ENCODE measurements around the gene WTAP.
"Not testable (repeated sequence)": the region's sequence is repeated elsewhere in the genome, so short reads cannot be mapped to it uniquely, and the experiment has no call there.

Gene WTAP

DNA sequence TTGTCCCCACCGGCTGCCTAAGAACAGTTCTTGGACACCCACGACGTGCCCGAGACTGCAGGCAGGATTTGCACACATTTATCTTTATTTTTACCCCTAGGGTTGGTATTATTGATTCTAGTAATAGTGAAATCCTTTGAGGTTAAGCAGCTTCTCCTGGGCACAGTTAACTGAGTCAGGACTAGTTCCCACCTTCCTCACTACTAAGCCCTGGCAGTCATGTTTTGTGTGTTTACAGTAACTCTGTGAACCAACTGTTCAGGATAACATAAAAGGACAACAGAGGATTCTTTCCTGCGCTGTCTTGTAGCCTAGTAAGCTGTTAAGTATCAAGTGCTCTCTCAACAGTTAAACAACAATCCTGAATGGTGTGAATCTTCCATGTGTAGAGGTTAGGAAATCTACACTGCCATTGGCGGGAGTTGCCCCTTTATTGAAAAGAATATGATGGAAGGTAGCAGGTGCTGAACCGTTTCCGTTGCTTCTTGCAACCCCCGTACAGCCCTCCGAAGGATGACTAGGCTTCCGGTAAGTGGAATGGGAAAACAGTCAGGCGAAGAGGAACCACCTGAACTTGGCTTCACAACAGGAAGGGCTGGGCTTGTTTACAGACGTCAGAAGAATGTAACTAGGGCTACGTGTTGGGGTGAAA lies 33.3 kb upstream of the WTAP start:
- DNase-seq (ENCODE audit: low read depth in 2 of 2) = no peak

DNA sequence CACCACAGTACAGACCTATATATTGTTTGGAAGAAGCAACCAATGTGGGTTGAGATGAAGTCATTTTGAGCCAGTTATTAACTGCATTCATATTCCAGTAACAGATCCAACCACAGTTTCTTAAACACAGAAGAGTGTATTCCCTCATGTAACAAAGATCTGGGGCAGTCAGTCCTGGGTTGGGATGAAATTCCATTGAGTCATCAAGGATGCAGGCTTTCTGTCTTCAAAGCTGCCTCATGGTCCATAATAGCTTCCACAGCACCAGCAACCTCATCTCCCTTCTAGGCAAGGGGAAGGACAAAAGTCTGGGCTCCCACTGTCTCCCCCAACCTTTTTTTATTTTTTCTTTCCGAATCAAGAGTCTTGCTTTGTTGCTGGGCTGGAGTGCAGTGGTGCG lies 31.3 kb upstream of the WTAP start:
- no peak for DNase-seq (ENCODE audit: low read depth in 2 of 2)

DNA sequence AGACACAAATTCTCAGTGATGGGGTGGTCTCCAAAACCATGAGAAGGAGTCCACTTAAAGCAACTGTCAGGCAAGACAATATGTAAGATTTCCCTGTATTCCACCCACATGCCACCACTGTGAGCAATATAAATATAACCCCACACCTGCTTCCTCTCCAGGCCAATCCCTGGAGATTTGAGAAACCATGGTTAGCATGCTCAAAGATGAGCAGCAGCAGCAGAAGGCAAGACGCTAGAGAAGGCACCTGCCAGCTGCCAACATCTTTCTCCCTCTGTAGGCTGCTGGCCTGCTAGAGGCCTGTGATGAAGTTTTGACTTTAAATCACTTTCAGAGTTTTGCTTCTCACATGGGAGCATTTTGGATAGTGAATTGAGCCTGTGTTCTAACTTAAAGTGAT lies 26.3 kb upstream of the WTAP start:
- DNase-seq (ENCODE audit: low read depth in 2 of 2) = no peak

DNA sequence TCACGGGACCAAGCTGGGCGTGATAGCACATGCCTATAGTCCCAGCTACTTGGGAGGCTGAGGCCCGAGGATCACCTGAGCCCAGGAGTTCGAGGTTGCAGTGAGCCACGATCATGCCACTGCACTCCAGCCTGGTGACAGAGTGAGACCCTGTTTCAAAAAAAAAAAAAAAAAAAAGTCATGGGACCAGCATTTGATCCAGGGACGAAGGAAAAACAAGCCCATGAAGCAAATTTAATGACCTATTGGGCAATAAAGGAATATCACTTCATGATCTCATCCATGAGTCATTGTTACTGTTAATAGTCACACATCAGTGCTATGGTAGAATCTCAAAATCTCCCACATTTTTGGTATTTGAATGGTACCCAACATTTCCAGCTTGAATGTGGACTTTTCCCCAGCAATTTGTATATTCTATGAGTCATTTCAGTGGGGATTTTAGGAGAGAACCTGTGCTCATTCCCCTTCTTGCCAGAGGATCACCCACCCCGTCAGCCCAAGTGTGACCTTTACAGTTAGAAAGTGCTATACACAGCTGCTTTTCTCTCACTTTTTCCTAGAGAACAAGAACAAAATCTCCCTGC lies 25.8 kb upstream of the WTAP start:
- DNase-seq (ENCODE audit: low read depth in 2 of 2) = no peak

DNA sequence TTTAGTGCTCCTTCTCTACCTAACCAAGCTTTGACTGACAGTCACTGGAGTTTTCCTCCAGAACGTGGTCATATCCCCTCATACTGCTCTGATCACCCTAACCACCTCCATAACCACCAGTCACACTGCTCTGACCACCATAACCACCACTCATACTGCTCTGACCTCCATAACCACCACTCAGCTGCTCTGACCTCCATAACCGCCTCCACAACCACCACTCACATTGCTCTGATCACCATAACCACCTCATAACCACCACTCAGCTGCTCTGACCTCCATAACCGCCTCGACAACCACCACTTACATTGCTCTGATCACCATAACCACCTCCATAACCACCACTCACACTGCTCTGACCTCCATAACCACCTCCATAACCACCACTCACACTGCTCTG lies 16.7 kb upstream of the WTAP start:
- not testable (repeated sequence) for DNase-seq (ENCODE audit: low read depth in 2 of 2)

DNA sequence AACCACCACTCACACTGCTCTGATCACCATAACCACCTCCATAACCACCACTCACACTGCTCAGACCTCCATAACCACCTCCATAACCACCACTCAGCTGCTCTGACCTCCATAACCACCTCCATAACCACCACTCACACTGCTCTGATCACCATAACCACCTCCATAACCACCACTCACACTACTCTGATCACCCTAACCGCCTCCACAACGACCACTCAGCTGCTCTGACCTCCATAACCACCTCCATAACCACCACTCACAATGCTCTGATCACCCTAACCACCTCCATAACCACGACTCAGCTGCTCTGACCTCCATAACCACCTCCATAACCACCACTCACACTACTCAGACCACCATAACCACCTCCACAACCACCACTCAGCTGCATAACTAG lies 14.9 kb upstream of the WTAP start:
- not testable (repeated sequence) for DNase-seq (ENCODE audit: low read depth in 2 of 2)

DNA sequence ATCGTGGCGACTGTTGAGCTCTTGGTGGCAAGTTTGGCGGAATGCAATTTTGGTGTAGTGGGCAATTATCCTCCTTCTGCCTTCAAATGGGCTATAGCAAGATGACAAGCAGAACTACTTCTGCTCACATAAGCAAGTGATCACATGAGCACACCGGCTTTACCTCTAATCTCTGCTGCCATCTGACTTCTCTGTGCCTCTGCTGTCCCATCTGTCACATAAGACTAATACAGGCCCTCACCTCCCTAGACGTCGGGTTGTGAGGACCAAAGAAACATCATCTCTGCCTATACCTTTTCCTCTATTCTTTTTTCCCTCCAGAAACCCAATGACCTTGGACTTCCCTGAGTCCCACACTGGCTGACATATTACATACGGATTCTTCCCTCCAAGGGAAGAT lies 13.3 kb upstream of the WTAP start:
- DNase-seq (ENCODE audit: low read depth in 2 of 2) = no peak

DNA sequence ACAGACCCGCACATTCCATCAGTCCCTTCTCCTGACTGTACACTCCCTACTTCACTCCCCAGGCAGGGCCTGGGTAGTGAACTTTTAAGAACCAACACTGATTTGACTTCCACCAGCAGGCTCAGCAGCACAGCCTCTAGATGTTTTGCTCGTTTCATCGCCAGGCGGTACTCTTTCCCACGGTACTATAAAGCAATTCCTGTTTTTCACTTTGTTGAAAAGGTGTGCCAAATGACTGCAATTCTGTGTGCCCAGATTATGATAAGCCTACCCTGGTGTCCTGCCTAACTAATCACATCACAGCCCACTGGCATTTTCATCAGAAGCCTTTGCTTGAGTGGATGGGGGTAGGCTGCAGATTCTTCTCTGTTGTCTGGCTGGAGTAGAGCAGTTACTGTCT lies 12.9 kb upstream of the WTAP start:
- no peak for DNase-seq (ENCODE audit: low read depth in 2 of 2)

DNA sequence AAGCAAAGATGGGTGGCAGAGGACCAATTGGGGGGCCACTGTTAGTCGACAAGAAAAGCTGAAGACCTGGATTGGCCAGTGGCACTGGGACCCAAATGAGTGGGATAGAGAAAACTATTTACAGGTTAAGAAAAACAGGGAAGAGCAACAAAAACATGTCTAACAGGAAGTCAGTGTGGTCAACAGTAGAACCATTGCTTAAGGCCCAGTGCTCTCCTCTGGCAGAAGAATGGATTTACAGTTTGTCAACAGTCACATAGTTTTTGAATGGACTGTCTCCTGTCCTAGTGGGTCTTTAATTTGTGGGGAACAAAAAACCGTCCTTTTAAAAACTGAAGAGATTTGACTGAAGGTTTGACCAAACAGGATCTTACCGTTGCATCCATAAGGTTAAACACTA lies 12.1 kb upstream of the WTAP start:
- DNase-seq (ENCODE audit: low read depth in 2 of 2) = no peak

DNA sequence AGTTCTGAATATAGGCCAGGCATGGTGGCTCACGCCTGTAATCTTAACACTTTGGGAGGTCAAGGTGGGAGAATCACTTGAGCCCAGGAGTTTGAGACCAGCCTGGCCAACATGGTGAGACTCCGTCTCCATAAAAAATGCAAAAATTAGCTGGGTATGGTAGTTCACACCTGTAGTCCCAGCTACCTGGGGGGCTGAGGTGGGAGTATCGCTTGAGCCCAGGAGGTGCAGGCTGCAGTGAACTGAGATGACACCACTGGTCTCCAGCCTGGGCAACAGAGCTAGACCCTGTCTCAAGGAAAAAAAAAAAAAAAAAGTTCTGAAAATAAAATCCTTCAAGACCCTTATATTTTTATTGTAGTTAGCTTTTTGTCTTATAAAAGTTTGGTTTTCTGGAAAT lies 11.7 kb upstream of the WTAP start:
- DNase-seq (ENCODE audit: low read depth in 2 of 2) = no peak

DNA sequence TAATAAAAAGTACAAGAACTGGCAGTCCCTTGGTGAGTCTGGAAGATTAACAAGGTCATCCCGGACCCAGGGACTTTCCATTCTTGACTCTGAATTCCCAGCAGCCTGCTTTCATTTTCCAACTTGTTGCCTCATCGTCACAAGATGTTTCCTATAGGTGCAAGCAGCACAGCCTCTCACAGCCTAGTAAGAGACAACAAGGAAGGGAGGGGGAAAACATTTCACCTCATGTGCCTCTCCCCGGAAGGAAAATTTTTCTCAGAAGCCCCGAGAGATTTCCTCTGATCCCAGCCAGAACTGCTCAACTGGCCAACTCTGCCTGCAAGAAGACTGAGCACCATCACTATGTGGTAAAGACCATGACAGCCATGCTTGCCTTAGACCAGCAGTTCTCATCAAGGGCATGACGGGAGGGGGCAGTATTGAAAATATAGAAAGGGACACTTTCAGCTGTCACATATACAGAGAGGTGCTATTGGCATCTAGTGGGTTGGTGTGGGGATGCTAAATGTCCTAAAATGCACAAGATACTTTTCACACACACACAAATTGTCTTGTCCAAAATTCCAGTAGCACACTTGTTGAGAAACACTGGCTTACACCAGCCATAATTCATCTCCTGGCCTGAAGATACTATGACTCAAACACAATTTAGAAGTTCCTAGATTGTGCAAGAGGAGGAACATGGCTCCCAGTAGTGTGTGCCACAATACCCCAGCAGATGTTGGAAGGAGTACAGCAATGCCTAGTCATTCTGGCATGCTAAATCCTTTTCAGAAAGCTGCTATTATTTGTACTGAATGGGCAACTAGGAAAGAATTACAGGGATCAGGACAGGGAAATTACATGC lies 10.8 kb upstream of the WTAP start:
- no peak for DNase-seq (ENCODE audit: low read depth in 2 of 2)

DNA sequence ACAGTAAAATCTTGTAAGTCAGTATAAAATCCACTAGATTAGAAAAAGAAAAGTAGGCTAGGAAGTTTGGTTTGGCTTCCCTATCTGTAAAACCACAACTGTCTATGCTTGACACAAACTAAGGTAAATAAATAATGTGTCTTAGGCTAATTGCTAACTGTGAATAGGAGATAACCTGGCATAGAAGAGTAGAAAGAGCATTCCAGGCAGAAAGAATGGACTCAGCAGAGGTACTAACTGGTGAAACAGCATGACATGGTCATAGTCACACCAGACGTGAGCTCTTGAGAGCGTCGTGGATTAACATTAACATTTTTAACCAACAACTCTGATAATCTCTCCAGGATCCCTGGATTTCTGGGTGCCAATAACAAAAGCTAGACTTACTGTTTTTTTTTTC lies 8.7 kb upstream of the WTAP start:
- DNase-seq (ENCODE audit: low read depth in 2 of 2) = no peak

DNA sequence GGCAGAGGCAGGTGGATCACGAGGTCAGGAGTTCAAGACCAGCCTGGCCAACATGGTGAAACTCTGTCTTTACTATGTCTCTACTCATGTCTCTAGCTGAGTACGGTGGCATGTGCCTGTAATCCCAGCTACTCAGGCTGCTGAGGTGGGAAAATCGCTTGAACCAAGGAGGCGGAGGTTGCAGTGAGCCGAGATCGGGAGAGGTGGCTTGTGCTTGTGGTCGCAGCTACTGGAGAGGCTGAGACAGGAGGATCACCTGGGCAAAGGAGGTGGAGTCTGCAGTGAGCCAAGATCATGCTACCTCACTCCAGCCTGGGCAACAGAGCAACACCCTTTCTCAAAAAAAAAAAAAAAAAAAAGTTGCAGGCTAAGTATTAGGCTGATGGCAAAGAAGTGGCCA lies 8.0 kb upstream of the WTAP start:
- no peak for DNase-seq (ENCODE audit: low read depth in 2 of 2)

DNA sequence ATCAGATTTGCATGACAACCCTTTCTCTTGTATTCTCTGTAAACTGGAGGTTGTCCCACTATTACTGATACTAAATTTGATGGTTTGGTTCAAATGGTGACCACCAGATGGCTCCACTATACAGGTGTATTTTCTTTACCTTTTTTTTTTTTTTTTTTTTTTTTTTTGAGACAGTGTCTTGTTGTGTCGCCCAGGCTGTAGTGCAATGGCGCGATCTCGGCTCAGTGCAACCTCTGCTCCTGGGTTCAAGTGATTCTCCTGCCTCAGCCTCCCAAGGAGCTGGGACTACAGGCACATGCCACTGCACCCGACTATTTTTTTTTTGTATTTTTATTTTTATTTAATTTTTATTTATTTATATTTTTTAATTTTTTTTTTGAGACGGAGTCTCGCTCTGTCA lies 6.6 kb upstream of the WTAP start:
- DNase-seq (ENCODE audit: low read depth in 2 of 2) = no peak

DNA sequence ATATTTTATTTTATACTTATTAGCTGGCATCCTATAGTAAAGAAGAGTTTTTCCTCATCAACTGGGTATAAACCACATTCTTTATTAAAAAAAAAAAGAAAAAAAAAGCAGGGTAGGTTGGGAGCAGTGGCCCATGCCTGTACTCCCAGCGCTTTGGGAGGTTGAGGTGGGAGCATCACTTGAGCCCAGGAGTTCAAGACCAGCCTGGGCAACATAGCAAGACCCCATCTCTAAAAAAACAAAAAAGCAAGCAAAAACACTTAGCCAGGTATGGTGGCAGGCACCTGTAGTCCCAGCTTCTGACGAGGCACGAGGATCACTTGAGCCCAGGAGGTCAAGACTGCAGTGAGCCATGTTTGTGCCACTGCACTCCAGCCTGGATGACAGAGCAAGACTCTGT lies 5.3 kb upstream of the WTAP start:
- DNase-seq (ENCODE audit: low read depth in 2 of 2) = not testable (repeated sequence)

DNA sequence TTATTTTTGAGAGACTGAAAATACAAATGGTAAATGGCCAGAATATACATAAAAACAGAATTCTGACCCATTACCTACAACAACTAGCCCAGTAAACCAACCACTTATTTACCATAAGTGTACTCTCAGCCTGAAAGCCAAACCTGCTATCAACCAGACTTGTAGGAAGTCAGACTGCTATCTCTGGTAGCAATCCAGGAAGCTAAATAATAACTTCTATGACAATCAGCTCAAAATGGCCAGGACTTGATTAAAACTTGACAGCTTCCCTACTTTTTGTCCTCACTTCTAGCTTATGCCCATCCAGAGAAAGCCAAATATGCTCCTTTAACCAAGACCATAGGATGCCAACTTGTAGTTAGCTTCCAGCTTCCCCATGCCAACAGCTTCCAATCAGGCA lies 4.7 kb upstream of the WTAP start:
- no peak for DNase-seq (ENCODE audit: low read depth in 2 of 2)

DNA sequence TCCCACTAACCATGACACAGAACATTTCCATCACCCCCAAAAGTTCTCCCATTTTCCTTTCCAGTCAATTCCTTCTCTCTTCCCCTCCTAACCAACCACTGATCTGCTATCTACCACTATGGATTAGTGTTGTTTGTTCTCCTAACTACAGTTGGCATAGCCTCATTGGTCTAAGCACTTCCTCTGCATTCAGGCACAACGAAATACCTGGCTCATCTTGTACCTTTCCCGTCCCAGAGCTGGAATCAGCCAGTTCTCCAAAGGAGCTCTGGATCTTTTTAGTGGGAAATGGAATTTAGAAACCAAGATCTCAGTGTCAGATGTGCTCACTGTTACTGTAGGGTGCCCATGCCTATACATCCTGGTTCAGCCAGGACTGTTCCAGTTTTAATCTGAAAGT lies 4.0 kb upstream of the WTAP start:
- DNase-seq (ENCODE audit: low read depth in 2 of 2) = no peak

DNA sequence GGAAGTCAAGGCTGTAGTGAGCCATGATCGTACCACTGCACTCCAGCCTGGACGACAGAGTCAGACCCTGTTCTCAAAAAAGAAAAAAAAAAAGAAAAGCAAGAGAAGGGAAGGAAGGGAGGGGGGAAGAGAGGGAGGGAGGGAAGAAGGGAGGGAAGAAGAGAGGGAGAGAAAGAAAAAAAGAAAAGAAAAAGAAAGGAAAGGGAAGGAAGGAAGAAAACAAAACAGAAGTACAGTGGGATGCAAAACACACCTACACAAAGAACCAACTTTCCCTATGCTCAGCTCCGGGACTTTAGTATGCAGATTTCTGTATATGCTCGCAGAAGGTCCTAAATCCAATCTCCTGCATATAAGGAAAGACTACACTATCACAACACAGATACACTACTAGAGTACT lies 2.5 kb upstream of the WTAP start:
- no peak for DNase-seq (ENCODE audit: low read depth in 2 of 2)

DNA sequence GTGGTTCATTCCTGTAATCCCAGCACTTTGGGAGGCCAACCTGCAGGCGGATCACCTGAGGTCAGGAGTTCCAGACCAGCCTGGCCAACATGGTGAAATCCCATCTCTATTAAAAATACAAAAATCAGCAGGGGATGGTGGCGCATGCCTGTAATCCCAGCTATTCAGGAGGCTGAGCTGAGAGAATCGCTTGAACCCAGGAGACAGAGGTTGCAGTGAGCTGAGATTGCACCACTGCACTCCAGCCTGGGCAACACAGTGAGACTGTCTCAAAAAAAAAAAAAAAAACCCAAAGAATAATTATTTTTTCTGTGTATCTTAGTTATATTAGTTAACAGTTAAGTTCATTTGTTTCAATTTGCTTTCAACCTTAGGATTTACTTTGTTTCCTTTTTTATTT lies 2.1 kb upstream of the WTAP start:
- not testable (repeated sequence) for DNase-seq (ENCODE audit: low read depth in 2 of 2)

DNA sequence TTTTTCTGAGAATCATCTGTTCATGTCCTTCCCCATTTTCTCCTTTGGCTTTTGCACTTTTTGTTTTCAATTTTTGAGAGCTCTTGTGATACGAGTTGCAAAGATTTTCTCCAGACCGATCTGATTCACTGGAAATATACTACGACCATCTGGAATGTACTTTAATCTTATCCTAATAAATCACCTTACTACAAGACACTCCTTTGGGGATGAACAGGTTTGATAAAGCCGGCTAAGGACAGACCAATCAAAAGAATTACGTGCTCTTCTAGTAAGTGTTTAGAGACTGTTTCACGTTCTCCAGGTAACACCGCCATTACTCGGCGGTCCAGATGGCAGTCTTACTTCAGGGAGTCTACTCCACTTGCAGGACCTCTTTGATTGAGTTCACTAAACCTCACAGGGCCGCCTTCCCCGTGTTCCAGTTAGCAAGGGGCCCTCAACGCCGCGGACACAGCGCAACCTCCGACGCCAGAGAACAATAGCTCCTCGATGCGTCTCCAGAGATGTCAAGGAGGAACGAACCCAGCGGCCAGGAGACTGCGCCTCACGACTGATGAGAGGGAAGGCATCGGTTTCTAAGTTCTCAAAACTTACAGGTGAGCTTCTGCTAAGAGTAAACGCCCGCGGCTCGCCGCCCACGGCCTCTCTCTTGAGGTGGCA lies 920 bp upstream of the WTAP start:
- no peak for DNase-seq (ENCODE audit: low read depth in 2 of 2)

DNA sequence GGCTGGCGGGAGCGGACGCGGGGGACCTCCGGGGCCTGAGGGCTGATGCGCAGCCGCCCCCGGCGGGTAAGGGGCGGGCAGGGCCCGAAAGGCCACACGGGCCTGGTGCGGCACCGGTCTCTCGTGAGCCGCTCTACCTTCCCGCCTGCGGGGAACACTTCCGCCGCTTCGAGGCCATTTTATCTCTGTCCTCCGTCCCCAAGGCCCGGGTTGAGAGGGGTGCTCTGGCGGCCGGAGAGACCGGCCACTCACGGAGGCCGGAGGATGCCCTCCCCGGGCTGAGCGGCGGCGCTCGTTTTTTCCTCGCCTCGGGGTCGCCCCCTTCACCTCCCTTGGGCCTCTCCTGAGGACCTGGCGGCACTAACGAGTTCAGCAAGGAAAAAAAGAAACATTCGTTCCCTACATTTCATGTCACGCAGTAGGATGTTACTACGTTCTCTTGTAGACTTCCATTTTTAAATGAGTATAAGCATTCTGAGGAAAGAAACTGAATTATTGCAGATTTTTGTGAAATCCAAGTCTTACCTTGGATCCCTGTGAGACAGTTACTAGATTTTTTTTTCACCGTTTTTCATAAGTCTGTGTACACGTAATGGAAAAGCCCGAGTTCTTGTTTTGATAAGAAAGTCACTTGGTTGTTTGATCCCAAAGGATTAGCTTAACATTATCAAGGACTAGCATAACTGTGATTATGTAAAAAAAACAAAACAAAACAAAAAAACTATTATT lies 575 bp downstream of the WTAP start:
- peak in 1 of 2 donors; percentile 9 for DNase-seq (ENCODE audit: low read depth in 2 of 2)

DNA sequence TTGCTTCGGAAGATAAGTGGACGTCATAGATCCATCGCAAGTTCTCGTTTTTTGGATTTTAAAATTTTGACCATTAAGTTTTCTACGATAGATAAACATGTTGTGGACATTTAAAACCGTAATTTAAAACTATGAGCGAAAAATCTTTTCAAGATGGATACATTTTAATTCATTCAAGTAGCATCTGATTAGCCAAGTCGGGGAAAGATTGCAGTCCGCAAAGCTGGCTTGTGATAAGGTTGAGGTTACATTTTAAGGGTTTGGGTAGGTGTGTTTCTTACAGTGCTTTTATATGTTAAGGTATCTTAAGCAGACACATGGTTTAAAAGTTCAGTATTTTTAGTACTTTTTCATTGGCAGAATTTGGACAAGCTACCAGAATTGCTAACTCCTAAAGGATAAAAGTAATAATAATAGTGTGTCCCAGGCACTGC lies 1.2 kb downstream of the WTAP start:
- no peak for DNase-seq (ENCODE audit: low read depth in 2 of 2)

Data from stimulated activated CD8-positive, alpha-beta memory T cell treated with anti-CD3 and anti-CD28 coated beads, Interleukin-7, amount 100 ng/mL, for 1 hour (primary cell).